K562 (cell line): ENCODE results near the gene SRPK3. TPM values are rescaled to one million over a fixed set of nuclear protein-coding genes. Genes with fewer than 3 reads are reported as not detected.
"Not testable (repeated sequence)": the region's sequence is repeated elsewhere in the genome, so short reads cannot be mapped to it uniquely, and the experiment has no call there.

Experiments
- ATAC-seq: fragments of 200-7000 bp; cut with Tn5 transposase; 3 replicates; pipeline ENCODE4 v1.9.1; 2020; ENCODE audit warnings: moderate library complexity
- BruUV-seq: library from RNA; stranded (reverse); fragments of 400-500 nt; replicated peaks from 2 replicates; lab custom pipeline; 2021; lab: Mats Ljungman, UMichigan
- CTCF ChIA-PET: fragments of 300-600 bp; formaldehyde crosslinking; extraction: SDS; loops from one replicate; lab custom pipeline; 2021; ENCODE audit warnings: low intra/inter-chr PET ratio; lab: Yijun Ruan, JAX
- POLR2A ChIA-PET: fragments of 300-600, 350-650 bp; sonication (Branson Sonifier 250); formaldehyde crosslinking; extraction: SDS; loops from one replicate; lab custom pipeline; 2021; ENCODE audit warnings: antibody characterized with exemption, inconsistent platforms; lab: Yijun Ruan, JAX
- DNase-seq, 4 experiments: peaks; one replicate each; pipeline versions ENCODE4 v3.0.0 to v3.0.0-alpha.2; 2011 to 2018; ENCODE audit warnings: low spot score in 3 of 4, mixed read lengths in 3 of 4; ENCODE audit errors: extremely low read depth in 1 of 4
- FAIRE-seq: peaks from 2 replicates; lab custom pipeline; 2011; peaks lifted over from hg19 to GRCh38; lab: Jason Lieb, UNC
- H2AFZ ChIP-seq: 2 replicates; pipeline ENCODE4 v1.6.0; 2011; ENCODE audit warnings: low read depth, low read length, control low read depth, inconsistent platforms
- H3K27ac ChIP-seq: fragments of 200-600 bp; 3 replicates; pipeline ENCODE4 v1.8.0; 2011; ENCODE audit warnings: low read depth, mild to moderate bottlenecking, control low read depth, inconsistent platforms, low read length, moderate library complexity, mixed read lengths; ENCODE audit errors: extremely low read depth
- H3K27me3 ChIP-seq, 2 experiments: fragments of 300-600 bp in 1 of 2; 2 replicates in 1 of 2; 3 replicates in 1 of 2; pipeline versions ENCODE4 v1.6.0 to v1.8.0; 2011; ENCODE audit warnings: inconsistent platforms in 2 of 2, low read length in 2 of 2, mild to moderate bottlenecking in 1 of 2, mixed read lengths in 1 of 2, moderate library complexity in 1 of 2; ENCODE audit not compliant: control insufficient read depth in 2 of 2, insufficient read depth in 2 of 2
- H3K36me3 ChIP-seq: fragments of 300-600 bp; 3 replicates; pipeline ENCODE4 v1.8.0; 2011; ENCODE audit warnings: mild to moderate bottlenecking, low read length, inconsistent platforms; ENCODE audit not compliant: control insufficient read depth, insufficient read depth
- H3K4me1 ChIP-seq, 2 experiments: fragments of 200-600 bp in 1 of 2; replicated peaks in 1 of 2; 2 replicates in 1 of 2; 3 replicates in 1 of 2; pipeline versions ENCODE4 v1.5.1 to v1.8.0; 2011; ENCODE audit warnings: inconsistent platforms in 2 of 2, low read length in 2 of 2, mild to moderate bottlenecking in 1 of 2, mixed read lengths in 1 of 2, moderate library complexity in 1 of 2; ENCODE audit not compliant: control insufficient read depth in 2 of 2, insufficient read depth in 2 of 2
- H3K4me2 ChIP-seq: 2 replicates; pipeline ENCODE4 v1.6.1; 2011; ENCODE audit warnings: low read length, control low read depth, inconsistent platforms, mixed read lengths; ENCODE audit not compliant: insufficient read depth
- H3K4me3 ChIP-seq: fragments of 200-600 bp; sonication (generic), shearing (Covaris generic); 2 replicates; pipeline ENCODE4 v1.5.1; 2016; ENCODE audit warnings: control low read depth, inconsistent platforms
- H3K79me2 ChIP-seq: fragments of 200-600 bp; 3 replicates; pipeline ENCODE4 v1.8.0; 2011; ENCODE audit warnings: low read length, inconsistent platforms; ENCODE audit not compliant: control insufficient read depth, insufficient read depth
- H3K9ac ChIP-seq, 2 experiments: 2 replicates each; pipeline versions ENCODE4 v1.6.0 to v1.6.1; 2011; ENCODE audit warnings: low read depth in 2 of 2, low read length in 2 of 2, control low read depth in 1 of 2, inconsistent platforms in 1 of 2, mild to moderate bottlenecking in 1 of 2, mixed read lengths in 1 of 2; ENCODE audit not compliant: insufficient read depth in 1 of 2
- H3K9me1 ChIP-seq: one replicate; pipeline ENCODE4 v1.6.0; 2011; ENCODE audit warnings: inconsistent platforms, mild to moderate bottlenecking, low read length, moderate library complexity; ENCODE audit not compliant: control insufficient read depth, insufficient read depth
- H3K9me3 ChIP-seq: replicated peaks from 2 replicates; pipeline ENCODE4 v1.5.1; 2011; ENCODE audit warnings: low read depth, low read length, inconsistent platforms; ENCODE audit not compliant: control insufficient read depth, insufficient read depth
- H4K20me1 ChIP-seq: replicated peaks from 2 replicates; pipeline ENCODE4 v1.6.1; 2011; ENCODE audit warnings: low read length, inconsistent platforms, mixed read lengths; ENCODE audit not compliant: control insufficient read depth, insufficient read depth
- HCFC1 ChIP-seq: IDR thresholded peaks from 2 replicates; pipeline ENCODE4 v1.6.1; 2012; ENCODE audit warnings: low read depth, low read length, improper control_type of control experiment
- MEIS2 ChIP-seq: fragments of 450-650 bp; IDR thresholded peaks from 2 replicates; pipeline ENCODE4 v1.6.1; 2014; ENCODE audit warnings: mild to moderate bottlenecking; ENCODE audit not compliant: partially characterized antibody
- WGBS: fragments of 100-300 bp; shearing (Covaris generic); methylation state at CpG from one replicate; pipeline ENCODE4 v1.1.6; 2016; ENCODE audit warnings: low coverage, mixed read lengths; ENCODE audit not compliant: insufficient coverage; ENCODE audit errors: missing lambda C conversion rate; 5-methylcytosine and 5-hydroxymethylcytosine counted together
- in situ Hi-C: fragments of 300-500 bp; cut with MboI; formaldehyde crosslinking; loops from 4 replicates; pipeline ENCODE4 v1.15.0; 2018; ENCODE audit warnings: inconsistent platforms, mixed read lengths
- intact Hi-C: fragments of 100-400 bp; cut with micrococcal nuclease; formaldehyde crosslinking; loops from 2 replicates; pipeline ENCODE4 v1.14.2; 2022
- polyA plus RNA-seq, 8 experiments: library from polyadenylated mRNA; depleted of rRNA in 4 of 8; stranded (reverse) in 5 of 8; unstranded in 3 of 8; fragments of >200 nt; fragmentation: Nextera tagmentation in 2 of 8; fragmentation: Illumina TruSeq in 1 of 8; extraction: Ambion mirVana in 2 of 8; extraction: Trizol in 1 of 8; gene quantifications; 2 replicates each; pipeline versions ENCODE4 v1.2.1 to v1.2.3, GENCODE V29; 2011 to 2014; ENCODE audit warnings: inconsistent platforms in 1 of 8, missing spikeins in 1 of 8
- total RNA-seq, 7 experiments: library from RNA; depleted of rRNA in 6 of 7; stranded (reverse); fragments of >200 nt in 6 of 7; fragmentation: Illumina TruSeq in 2 of 7; extraction: Trizol in 2 of 7; gene quantifications; 2 replicates each; pipeline versions ENCODE4 v1.2.1 to v1.2.3, GENCODE V29; 2011 to 2021; ENCODE audit warnings: low replicate concordance in 1 of 7
- TF ChIP-seq, protein P1 (sequence below): fragments of 450-650 bp; IDR thresholded peaks from 2 replicates; pipeline ENCODE4 v1.6.1; 2017; ENCODE audit warnings: antibody characterized with exemption, mild to moderate bottlenecking
- TF ChIP-seq, protein P2 (sequence below), 3 experiments: IDR thresholded peaks in 2 of 3; conservative IDR thresholded peaks in 1 of 3; 2 replicates each; pipeline ENCODE4 v1.5.1; 2011 to 2012; ENCODE audit warnings: low read length in 3 of 3, mild to moderate bottlenecking in 3 of 3, control low read depth in 2 of 3, improper control_type of control experiment in 1 of 3, inconsistent platforms in 1 of 3, low read depth in 1 of 3, mixed read lengths in 1 of 3, moderate library complexity in 1 of 3; ENCODE audit not compliant: insufficient read depth in 2 of 3
- TF ChIP-seq, protein P3 (sequence below): fragments of 200-800 bp; sonication (Bioruptor generic); IDR thresholded peaks from 2 replicates; pipeline ENCODE4 v1.6.1; 2016; ENCODE audit warnings: missing genetic modification characterization, missing compliant biosample characterization

SRPK3 gene
- total and polyA plus RNA-seq, 9 of the 15 experiments (the other 6 are each of a cell fraction or from before 2014, with no cell fraction given): 0.01 to 0.09 (median 0.04) TPM; not detected in 2

DNA sequence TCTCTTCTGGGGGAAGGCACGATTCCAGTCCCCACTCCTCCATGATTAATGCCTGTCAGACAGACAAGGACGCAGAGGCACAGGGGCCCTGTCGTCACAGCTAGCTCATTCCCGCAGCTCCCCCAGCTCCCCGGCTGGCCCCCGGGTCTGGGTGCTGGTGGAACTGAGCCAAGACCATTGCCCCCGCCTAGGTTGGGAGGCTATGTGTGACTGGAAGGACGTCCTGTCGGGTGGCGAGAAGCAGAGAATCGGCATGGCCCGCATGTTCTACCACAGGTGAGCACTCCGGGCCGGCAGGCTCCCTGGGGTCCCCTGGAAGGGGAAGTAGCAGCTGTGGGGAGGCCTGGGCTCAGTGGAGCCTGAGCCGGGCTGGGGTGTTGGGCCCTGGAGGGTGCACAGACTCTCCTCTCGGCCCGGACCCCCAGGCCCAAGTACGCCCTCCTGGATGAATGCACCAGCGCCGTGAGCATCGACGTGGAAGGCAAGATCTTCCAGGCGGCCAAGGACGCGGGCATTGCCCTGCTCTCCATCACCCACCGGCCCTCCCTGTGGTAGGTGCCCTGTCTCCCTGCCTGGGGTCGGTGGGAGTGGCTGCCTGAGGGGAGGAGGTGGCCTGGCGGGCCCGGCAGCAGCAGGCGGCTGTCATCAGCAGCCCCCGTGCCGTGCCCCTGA lies 37.9 kb upstream of the SRPK3 start (continued):
- TF ChIP-seq, protein P1, sequence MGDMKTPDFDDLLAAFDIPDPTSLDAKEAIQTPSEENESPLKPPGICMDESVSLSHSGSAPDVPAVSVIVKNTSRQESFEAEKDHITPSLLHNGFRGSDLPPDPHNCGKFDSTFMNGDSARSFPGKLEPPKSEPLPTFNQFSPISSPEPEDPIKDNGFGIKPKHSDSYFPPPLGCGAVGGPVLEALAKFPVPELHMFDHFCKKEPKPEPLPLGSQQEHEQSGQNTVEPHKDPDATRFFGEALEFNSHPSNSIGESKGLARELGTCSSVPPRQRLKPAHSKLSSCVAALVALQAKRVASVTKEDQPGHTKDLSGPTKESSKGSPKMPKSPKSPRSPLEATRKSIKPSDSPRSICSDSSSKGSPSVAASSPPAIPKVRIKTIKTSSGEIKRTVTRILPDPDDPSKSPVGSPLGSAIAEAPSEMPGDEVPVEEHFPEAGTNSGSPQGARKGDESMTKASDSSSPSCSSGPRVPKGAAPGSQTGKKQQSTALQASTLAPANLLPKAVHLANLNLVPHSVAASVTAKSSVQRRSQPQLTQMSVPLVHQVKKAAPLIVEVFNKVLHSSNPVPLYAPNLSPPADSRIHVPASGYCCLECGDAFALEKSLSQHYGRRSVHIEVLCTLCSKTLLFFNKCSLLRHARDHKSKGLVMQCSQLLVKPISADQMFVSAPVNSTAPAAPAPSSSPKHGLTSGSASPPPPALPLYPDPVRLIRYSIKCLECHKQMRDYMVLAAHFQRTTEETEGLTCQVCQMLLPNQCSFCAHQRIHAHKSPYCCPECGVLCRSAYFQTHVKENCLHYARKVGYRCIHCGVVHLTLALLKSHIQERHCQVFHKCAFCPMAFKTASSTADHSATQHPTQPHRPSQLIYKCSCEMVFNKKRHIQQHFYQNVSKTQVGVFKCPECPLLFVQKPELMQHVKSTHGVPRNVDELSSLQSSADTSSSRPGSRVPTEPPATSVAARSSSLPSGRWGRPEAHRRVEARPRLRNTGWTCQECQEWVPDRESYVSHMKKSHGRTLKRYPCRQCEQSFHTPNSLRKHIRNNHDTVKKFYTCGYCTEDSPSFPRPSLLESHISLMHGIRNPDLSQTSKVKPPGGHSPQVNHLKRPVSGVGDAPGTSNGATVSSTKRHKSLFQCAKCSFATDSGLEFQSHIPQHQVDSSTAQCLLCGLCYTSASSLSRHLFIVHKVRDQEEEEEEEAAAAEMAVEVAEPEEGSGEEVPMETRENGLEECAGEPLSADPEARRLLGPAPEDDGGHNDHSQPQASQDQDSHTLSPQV: 0 out of 2 replicates have a peak, but pooled peaks have one; percentile 10
- TF ChIP-seq MEIS2: peak; percentile 87

DNA sequence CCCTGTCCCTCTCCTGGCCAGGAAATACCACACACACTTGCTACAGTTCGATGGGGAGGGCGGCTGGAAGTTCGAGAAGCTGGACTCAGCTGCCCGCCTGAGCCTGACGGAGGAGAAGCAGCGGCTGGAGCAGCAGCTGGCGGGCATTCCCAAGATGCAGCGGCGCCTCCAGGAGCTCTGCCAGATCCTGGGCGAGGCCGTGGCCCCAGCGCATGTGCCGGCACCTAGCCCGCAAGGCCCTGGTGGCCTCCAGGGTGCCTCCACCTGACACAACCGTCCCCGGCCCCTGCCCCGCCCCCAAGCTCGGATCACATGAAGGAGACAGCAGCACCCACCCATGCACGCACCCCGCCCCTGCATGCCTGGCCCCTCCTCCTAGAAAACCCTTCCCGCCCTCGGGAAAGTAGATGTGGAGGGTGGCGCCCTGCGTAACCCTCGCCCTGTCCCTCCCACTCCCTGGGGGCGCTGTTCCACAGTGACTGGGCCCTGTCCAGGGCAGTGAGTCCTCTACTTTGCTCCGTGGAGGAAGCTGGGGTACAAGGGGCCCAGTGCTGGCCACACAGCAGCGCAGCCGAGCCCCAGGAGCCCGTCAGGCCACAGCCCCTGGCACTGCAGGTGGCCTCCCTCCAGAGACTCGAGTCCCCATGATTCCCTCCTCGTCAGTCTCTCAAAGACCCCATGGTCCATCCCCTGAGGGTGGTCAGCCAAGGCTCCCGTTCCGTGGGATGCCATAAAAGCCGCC lies 37.2 kb upstream of the SRPK3 start:
- H3K79me2 ChIP-seq, H3K9me1 ChIP-seq, H3K9me3 ChIP-seq, CTCF ChIA-PET, H4K20me1 ChIP-seq, H3K36me3 ChIP-seq, BruUV-seq, H3K27me3 ChIP-seq, in situ Hi-C loops: not testable (repeated sequence)
- Histone ChIP-seq H3K4me1 (peaks cover 0 to 52% of the 10 kb centered on the region in 2 experiments; a peak in 3 of 5 replicates), H3K27ac (peak overlapping the region; percentile 79), H3K9ac (peak overlapping the region; percentile 78 to 89), H3K4me2 (peak overlapping the region; percentile 81), H3K4me3 (peak overlapping the region; percentile 42), H2AFZ (peak overlapping the region; percentile 81)
- WGBS: 1% methylated on average over 10 of the region's 35 CpGs
- ATAC-seq: peak; percentile 88
- peak; percentile 76 to 95 (median 78) for DNase-seq
- POLR2A ChIA-PET: interaction anchor here (0.7 kb wide), 2 partner anchors 179 to 680 kb away, joined by 3 to 5 read pairs; no protein-coding TSS in a partner anchor
- intact Hi-C loops: loop anchor here (1.0 kb wide), 1 partner anchor 17 kb away; no protein-coding TSS in a partner anchor
- FAIRE-seq: peak; percentile 83
- TF ChIP-seq, protein P2, sequence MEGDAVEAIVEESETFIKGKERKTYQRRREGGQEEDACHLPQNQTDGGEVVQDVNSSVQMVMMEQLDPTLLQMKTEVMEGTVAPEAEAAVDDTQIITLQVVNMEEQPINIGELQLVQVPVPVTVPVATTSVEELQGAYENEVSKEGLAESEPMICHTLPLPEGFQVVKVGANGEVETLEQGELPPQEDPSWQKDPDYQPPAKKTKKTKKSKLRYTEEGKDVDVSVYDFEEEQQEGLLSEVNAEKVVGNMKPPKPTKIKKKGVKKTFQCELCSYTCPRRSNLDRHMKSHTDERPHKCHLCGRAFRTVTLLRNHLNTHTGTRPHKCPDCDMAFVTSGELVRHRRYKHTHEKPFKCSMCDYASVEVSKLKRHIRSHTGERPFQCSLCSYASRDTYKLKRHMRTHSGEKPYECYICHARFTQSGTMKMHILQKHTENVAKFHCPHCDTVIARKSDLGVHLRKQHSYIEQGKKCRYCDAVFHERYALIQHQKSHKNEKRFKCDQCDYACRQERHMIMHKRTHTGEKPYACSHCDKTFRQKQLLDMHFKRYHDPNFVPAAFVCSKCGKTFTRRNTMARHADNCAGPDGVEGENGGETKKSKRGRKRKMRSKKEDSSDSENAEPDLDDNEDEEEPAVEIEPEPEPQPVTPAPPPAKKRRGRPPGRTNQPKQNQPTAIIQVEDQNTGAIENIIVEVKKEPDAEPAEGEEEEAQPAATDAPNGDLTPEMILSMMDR (IDR thresholded peaks at IDR 0.05 in 2 of 3, conservative IDR thresholded peaks at IDR 0.05 in 1 of 3; ENCODE audit: insufficient read depth in 2 of 3, low read depth in 1 of 3, low read length in 3 of 3): peak; percentile 33 to 63 (median 53); a peak in 4 of 6 replicates
- TF ChIP-seq HCFC1: peak; percentile 40; the same call in 1 of the 2 replicates
- TF ChIP-seq, protein P3, sequence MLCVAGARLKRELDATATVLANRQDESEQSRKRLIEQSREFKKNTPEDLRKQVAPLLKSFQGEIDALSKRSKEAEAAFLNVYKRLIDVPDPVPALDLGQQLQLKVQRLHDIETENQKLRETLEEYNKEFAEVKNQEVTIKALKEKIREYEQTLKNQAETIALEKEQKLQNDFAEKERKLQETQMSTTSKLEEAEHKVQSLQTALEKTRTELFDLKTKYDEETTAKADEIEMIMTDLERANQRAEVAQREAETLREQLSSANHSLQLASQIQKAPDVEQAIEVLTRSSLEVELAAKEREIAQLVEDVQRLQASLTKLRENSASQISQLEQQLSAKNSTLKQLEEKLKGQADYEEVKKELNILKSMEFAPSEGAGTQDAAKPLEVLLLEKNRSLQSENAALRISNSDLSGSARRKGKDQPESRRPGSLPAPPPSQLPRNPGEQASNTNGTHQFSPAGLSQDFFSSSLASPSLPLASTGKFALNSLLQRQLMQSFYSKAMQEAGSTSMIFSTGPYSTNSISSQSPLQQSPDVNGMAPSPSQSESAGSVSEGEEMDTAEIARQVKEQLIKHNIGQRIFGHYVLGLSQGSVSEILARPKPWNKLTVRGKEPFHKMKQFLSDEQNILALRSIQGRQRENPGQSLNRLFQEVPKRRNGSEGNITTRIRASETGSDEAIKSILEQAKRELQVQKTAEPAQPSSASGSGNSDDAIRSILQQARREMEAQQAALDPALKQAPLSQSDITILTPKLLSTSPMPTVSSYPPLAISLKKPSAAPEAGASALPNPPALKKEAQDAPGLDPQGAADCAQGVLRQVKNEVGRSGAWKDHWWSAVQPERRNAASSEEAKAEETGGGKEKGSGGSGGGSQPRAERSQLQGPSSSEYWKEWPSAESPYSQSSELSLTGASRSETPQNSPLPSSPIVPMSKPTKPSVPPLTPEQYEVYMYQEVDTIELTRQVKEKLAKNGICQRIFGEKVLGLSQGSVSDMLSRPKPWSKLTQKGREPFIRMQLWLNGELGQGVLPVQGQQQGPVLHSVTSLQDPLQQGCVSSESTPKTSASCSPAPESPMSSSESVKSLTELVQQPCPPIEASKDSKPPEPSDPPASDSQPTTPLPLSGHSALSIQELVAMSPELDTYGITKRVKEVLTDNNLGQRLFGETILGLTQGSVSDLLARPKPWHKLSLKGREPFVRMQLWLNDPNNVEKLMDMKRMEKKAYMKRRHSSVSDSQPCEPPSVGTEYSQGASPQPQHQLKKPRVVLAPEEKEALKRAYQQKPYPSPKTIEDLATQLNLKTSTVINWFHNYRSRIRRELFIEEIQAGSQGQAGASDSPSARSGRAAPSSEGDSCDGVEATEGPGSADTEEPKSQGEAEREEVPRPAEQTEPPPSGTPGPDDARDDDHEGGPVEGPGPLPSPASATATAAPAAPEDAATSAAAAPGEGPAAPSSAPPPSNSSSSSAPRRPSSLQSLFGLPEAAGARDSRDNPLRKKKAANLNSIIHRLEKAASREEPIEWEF: 0 out of 2 replicates have a peak, but pooled peaks have one; percentile 1
